ENCODE measurements around the gene CORT. TPM values are rescaled to one million over a fixed set of nuclear protein-coding genes. Genes with fewer than 3 reads are reported as not detected.
A peak's percentile ranks its signal among the peaks of the same experiment; 100 is the strongest.
"Not testable (repeated sequence)": the region's sequence is repeated elsewhere in the genome, so short reads cannot be mapped to it uniquely, and the experiment has no call there.

The CORT gene
- total RNA-seq, 1 donor from 2014 or later: 0.34 TPM

- DNase-seq: no peak
These were observed 11.1 kb upstream of the CORT start for GRCh38 chr1:10438677-10439163.

- DNase-seq: no peak
These were observed 9.5 kb upstream of the CORT start for GRCh38 chr1:10440305-10440704.

GRCh38 chr1:10440794-10441193 is 9.0 kb upstream of the CORT start:
- no peak for DNase-seq

- no peak for DNase-seq
These were observed 5.6 kb upstream of the CORT start for GRCh38 chr1:10444248-10444647.

GRCh38 chr1:10444795-10445397 is 4.9 kb upstream of the CORT start:
- DNase-seq: no peak

- DNase-seq: no peak
These were observed 2.9 kb upstream of the CORT start for GRCh38 chr1:10446790-10447422.

GRCh38 chr1:10450156-10450814 is 454 bp downstream of the CORT start:
- peak; percentile 10 for DNase-seq

GRCh38 chr1:10450836-10451235 is 1.0 kb downstream of the CORT start:
- DNase-seq: no peak

- peak; percentile 41 for DNase-seq
These were observed 1.5 kb downstream of the CORT start for GRCh38 chr1:10451287-10451686.

- no peak for DNase-seq
These were observed 6.2 kb downstream of the CORT start for GRCh38 chr1:10456048-10456447.

GRCh38 chr1:10456661-10457060 is 6.8 kb downstream of the CORT start:
- no peak for DNase-seq

GRCh38 chr1:10457462-10457861 is 7.6 kb downstream of the CORT start:
- DNase-seq: peak; percentile 32

- peak; percentile 70 for DNase-seq
These were observed 8.0 kb downstream of the CORT start for GRCh38 chr1:10457875-10458274.

- peak; percentile 68 for DNase-seq
These were observed 9.4 kb downstream of the CORT start for GRCh38 chr1:10459184-10459583.

GRCh38 chr1:10467078-10467477 is 17.2 kb downstream of the CORT start:
- DNase-seq: no peak

GRCh38 chr1:10470043-10470442 is 20.2 kb downstream of the CORT start:
- DNase-seq: no peak

GRCh38 chr1:10471411-10472219 is 21.8 kb downstream of the CORT start:
- DNase-seq: peak; percentile 57

- peak; percentile 97 for DNase-seq
These were observed 22.7 kb downstream of the CORT start, which contains the start of gene DFFA for GRCh38 chr1:10472220-10473144. Gene DFFA (minus strand): TSS chr1:10472529. CDS start chr1:10472458, 71 bp downstream.

GRCh38 chr1:10473145-10473765 is 23.4 kb downstream of the CORT start:
- no peak for DNase-seq

- not testable (repeated sequence) for DNase-seq
These were observed 24.4 kb downstream of the CORT start for GRCh38 chr1:10474309-10474612.
